Gastrocnemius medialis (tissue), 4 donors: ENCODE data around the gene PDE10A.

Experiments
- CTCF ChIP-seq, 5 experiments: fragments of 450-650 bp in 3 of 5; fragments of 200-600 bp in 2 of 5; sonication (generic) in 2 of 5; IDR thresholded peaks in 4 of 5; conservative IDR thresholded peaks in 1 of 5; 1 replicate in 4 of 5; 2 replicates in 1 of 5; pipeline ENCODE4 v1.5.1; 2016 to 2019; ENCODE audit warnings: antibody characterized with exemption in 5 of 5, mild to moderate bottlenecking in 3 of 5, moderate library complexity in 3 of 5
- POLR2A ChIP-seq, 2 donors: fragments of 450-650 bp; IDR thresholded peaks; one replicate each; pipeline ENCODE4 v1.6.1; 2017; ENCODE audit warnings: antibody characterized with exemption in 2 of 2, mild to moderate bottlenecking in 2 of 2, moderate library complexity in 2 of 2

- TF ChIP-seq CTCF (IDR thresholded peaks at IDR 0.05 in 4 of 5, conservative IDR thresholded peaks at IDR 0.05 in 1 of 5) (no peak), POLR2A (IDR thresholded peaks at IDR 0.05) (no peak)
Observed at GRCh38 chr6:165663377-165663735, 315 bp upstream of the PDE10A start.
